ENCODE results near the gene C2CD4A. TPM values are rescaled to one million over a fixed set of nuclear protein-coding genes. Genes with fewer than 3 reads are reported as not detected.
A peak's percentile ranks its signal among the peaks of the same experiment; 100 is the strongest.

The C2CD4A gene
- polyA plus RNA-seq, 1 of the 3 experiments (the other 2 are of a cell fraction), result not detected

GRCh38 chr15:62063825-62064635 is 2.7 kb upstream of the C2CD4A start:
- H3K36me3 ChIP-seq (replicated peaks in 1 of 2; ENCODE audit: control insufficient read depth in 1 of 2, insufficient read depth in 2 of 2, low read length in 1 of 2), result no peaks in the 10 kb centered on the region
- H3K27ac ChIP-seq (ENCODE audit: low read depth in 2 of 2, low read length in 1 of 2), result peak overlapping the region in 1 of 2 experiments; percentile 54; a peak in 2 of 4 replicates
- no peaks in the 10 kb centered on the region; the same call in 1 of the 2 replicates for H4K20me1 ChIP-seq (ENCODE audit: insufficient read depth)
- no peak overlapping the region for H3K4me3 ChIP-seq (ENCODE audit: low read depth in 2 of 2, low read length in 1 of 2)
- H3K27me3 ChIP-seq (ENCODE audit: insufficient read depth), result no peaks in the 10 kb centered on the region
- H3K9me2 ChIP-seq, result no peaks in the 10 kb centered on the region
- DNase-seq, result no peak
- CTCF ChIA-PET, result interaction anchor here (0.7 to 1.0 kb wide), 5 partner anchors 12 to 242 kb away, joined by 3 read pairs; no protein-coding TSS in a partner anchor
- H3F3A ChIP-seq (replicated peaks; ENCODE audit: insufficient read depth), result peaks cover 10% of the 10 kb centered on the region
- no peak overlapping the region for H3K4me2 ChIP-seq
- no peak overlapping the region for H3K9ac ChIP-seq
- H3K4me1 ChIP-seq (ENCODE audit: control insufficient read depth in 1 of 2, insufficient read depth in 2 of 2, low read depth in 1 of 2, low read length in 1 of 2), result peaks cover 0 to 5% of the 10 kb centered on the region in 2 experiments; a peak in 2 of 4 replicates
- H3K79me2 ChIP-seq (ENCODE audit: insufficient read depth), result peaks cover 9% of the 10 kb centered on the region
- POLR2A ChIA-PET, result no interaction called here
- no peak overlapping the region for H2AFZ ChIP-seq (ENCODE audit: low read depth)
- 66% methylated on average over 6 of the region's 6 CpGs for WGBS (ENCODE audit: low lambda C conversion rate)
- TF ChIP-seq TEAD4 (IDR thresholded peaks at IDR 0.05; ENCODE audit: borderline replicate concordance, insufficient read depth), result no peak
- no peaks in the 10 kb centered on the region for H3K9me3 ChIP-seq

DNA sequence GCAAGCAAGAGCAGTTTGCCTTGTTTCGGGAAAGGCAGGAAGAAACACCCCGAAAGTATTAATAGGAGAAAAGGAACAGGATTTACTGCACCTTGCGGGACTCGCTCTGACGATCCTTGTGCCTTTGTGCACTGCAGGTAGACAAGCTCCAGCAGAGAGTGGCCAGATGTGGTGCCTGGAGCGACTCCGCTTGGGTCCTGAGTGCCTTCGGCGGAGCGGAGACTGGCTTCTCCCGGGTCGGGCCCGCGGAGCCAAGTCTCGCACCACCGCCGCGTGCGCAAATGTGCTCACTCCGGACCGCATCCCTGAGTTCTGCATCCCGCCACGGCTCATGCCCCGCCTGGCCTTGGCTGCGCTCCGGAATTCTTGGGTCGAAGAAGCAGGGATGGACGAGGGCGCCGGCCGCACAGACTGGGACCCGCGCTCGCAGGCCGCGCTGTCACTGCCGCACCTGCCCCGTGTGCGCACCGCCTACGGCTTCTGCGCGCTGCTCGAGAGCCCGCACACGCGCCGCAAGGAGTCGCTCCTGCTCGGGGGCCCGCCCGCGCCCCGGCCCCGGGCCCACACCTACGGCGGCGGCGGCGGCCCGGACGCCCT is 769 bp downstream of the C2CD4A start:
- Histone ChIP-seq H3K27ac (ENCODE audit: low read depth in 2 of 2, low read length in 1 of 2) (no peak overlapping the region), H3K79me2 (ENCODE audit: insufficient read depth) (no peaks in the 10 kb centered on the region), H3K4me2 (no peak overlapping the region), H2AFZ (ENCODE audit: low read depth) (no peak overlapping the region), H3K27me3 (ENCODE audit: insufficient read depth) (no peaks in the 10 kb centered on the region), H4K20me1 (ENCODE audit: insufficient read depth) (no peaks in the 10 kb centered on the region), H3K9me3 (no peaks in the 10 kb centered on the region), H3K9me2 (no peaks in the 10 kb centered on the region), H3K9ac (no peak overlapping the region), H3K4me1 (ENCODE audit: control insufficient read depth in 1 of 2, insufficient read depth in 2 of 2, low read depth in 1 of 2, low read length in 1 of 2) (no peaks in the 10 kb centered on the region; a peak in 1 of 4 replicates), H3K36me3 (replicated peaks in 1 of 2; ENCODE audit: control insufficient read depth in 1 of 2, insufficient read depth in 2 of 2, low read length in 1 of 2) (no peaks in the 10 kb centered on the region), H3K4me3 (ENCODE audit: low read depth in 2 of 2, low read length in 1 of 2) (peak overlapping the region in 1 of 2 experiments; percentile 56; a peak in 2 of 4 replicates), H3F3A (replicated peaks; ENCODE audit: insufficient read depth) (peaks cover 10% of the 10 kb centered on the region)
- ChIA-PET CTCF (interaction anchor here (0.6 to 2.1 kb wide), 7 partner anchors 8 to 195 kb away, joined by 3 to 10 read pairs (median 3); no protein-coding TSS in a partner anchor), POLR2A (no interaction called here)
- peak; percentile 49 for DNase-seq
- WGBS (ENCODE audit: low lambda C conversion rate), result 69% methylated on average over 16 of the region's 62 CpGs
- no peak for TF ChIP-seq RXRA (IDR thresholded peaks at IDR 0.05; ENCODE audit: borderline replicate concordance, low read depth)
- TF ChIP-seq, protein P1, sequence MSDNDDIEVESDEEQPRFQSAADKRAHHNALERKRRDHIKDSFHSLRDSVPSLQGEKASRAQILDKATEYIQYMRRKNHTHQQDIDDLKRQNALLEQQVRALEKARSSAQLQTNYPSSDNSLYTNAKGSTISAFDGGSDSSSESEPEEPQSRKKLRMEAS (IDR thresholded peaks at IDR 0.05; ENCODE audit: low read depth), result no peak
- no peak for TF ChIP-seq REST (IDR thresholded peaks at IDR 0.05; ENCODE audit: low read depth, low read length)
- TF ChIP-seq, protein P2, sequence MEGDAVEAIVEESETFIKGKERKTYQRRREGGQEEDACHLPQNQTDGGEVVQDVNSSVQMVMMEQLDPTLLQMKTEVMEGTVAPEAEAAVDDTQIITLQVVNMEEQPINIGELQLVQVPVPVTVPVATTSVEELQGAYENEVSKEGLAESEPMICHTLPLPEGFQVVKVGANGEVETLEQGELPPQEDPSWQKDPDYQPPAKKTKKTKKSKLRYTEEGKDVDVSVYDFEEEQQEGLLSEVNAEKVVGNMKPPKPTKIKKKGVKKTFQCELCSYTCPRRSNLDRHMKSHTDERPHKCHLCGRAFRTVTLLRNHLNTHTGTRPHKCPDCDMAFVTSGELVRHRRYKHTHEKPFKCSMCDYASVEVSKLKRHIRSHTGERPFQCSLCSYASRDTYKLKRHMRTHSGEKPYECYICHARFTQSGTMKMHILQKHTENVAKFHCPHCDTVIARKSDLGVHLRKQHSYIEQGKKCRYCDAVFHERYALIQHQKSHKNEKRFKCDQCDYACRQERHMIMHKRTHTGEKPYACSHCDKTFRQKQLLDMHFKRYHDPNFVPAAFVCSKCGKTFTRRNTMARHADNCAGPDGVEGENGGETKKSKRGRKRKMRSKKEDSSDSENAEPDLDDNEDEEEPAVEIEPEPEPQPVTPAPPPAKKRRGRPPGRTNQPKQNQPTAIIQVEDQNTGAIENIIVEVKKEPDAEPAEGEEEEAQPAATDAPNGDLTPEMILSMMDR (IDR thresholded peaks at IDR 0.05), result no peak
- TF ChIP-seq, protein P3, sequence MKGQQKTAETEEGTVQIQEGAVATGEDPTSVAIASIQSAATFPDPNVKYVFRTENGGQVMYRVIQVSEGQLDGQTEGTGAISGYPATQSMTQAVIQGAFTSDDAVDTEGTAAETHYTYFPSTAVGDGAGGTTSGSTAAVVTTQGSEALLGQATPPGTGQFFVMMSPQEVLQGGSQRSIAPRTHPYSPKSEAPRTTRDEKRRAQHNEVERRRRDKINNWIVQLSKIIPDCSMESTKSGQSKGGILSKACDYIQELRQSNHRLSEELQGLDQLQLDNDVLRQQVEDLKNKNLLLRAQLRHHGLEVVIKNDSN (IDR thresholded peaks at IDR 0.05; ENCODE audit: borderline replicate concordance, low read depth), result no peak
- no peak for TF ChIP-seq TAF1 (IDR thresholded peaks at IDR 0.05; ENCODE audit: borderline replicate concordance, low read depth, low read length)
- TF ChIP-seq FOSL2 (IDR thresholded peaks at IDR 0.05; ENCODE audit: borderline replicate concordance, low read depth), result no peak
- no peak for TF ChIP-seq JUND (IDR thresholded peaks at IDR 0.05)
- TF ChIP-seq, protein P4, sequence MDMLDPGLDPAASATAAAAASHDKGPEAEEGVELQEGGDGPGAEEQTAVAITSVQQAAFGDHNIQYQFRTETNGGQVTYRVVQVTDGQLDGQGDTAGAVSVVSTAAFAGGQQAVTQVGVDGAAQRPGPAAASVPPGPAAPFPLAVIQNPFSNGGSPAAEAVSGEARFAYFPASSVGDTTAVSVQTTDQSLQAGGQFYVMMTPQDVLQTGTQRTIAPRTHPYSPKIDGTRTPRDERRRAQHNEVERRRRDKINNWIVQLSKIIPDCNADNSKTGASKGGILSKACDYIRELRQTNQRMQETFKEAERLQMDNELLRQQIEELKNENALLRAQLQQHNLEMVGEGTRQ (IDR thresholded peaks at IDR 0.05; ENCODE audit: borderline replicate concordance, low read depth, low read length), result no peak
- TF ChIP-seq EP300 (IDR thresholded peaks at IDR 0.05; ENCODE audit: borderline replicate concordance in 1 of 2, low read depth in 1 of 2, low read length in 1 of 2), result no peak
- no peak for TF ChIP-seq RCOR1 (IDR thresholded peaks at IDR 0.05; ENCODE audit: low read length)
- no peak for TF ChIP-seq FOXJ3 (CRISPR knock-in tag; IDR thresholded peaks at IDR 0.05)
- TF ChIP-seq, protein P5, sequence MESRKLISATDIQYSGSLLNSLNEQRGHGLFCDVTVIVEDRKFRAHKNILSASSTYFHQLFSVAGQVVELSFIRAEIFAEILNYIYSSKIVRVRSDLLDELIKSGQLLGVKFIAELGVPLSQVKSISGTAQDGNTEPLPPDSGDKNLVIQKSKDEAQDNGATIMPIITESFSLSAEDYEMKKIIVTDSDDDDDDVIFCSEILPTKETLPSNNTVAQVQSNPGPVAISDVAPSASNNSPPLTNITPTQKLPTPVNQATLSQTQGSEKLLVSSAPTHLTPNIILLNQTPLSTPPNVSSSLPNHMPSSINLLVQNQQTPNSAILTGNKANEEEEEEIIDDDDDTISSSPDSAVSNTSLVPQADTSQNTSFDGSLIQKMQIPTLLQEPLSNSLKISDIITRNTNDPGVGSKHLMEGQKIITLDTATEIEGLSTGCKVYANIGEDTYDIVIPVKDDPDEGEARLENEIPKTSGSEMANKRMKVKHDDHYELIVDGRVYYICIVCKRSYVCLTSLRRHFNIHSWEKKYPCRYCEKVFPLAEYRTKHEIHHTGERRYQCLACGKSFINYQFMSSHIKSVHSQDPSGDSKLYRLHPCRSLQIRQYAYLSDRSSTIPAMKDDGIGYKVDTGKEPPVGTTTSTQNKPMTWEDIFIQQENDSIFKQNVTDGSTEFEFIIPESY (IDR thresholded peaks at IDR 0.05; ENCODE audit: borderline replicate concordance, low read depth), result no peak

Measured in SK-N-SH (cell line).